K562 (cell line): ENCODE data around the gene PHKG2. TPM values are rescaled to one million over a fixed set of nuclear protein-coding genes. Genes with fewer than 3 reads are reported as not detected.

ENCODE experiments used
- BACH1 ChIP-seq: fragments of 200-800 bp; sonication (Bioruptor generic); IDR thresholded peaks from 2 replicates; pipeline ENCODE4 v1.6.1; 2016; ENCODE audit warnings: missing genetic modification characterization, missing compliant biosample characterization
- CEBPB ChIP-seq: fragments of 450-650 bp; IDR thresholded peaks from 2 replicates; pipeline ENCODE4 v1.6.1; 2016; ENCODE audit warnings: missing genetic modification characterization, missing compliant biosample characterization
- CREB3L1 ChIP-seq: fragments of 450-650 bp; IDR thresholded peaks from 2 replicates; pipeline ENCODE4 v1.6.1; 2014; ENCODE audit warnings: low read depth, mild to moderate bottlenecking, moderate library complexity, borderline replicate concordance
- DIDO1 ChIP-seq: fragments of 450-650 bp; IDR thresholded peaks from 2 replicates; pipeline ENCODE4 v1.6.1; 2016; ENCODE audit warnings: low read depth, missing biosample characterization, missing genetic modification characterization
- DNMT1 ChIP-seq: fragments of 450-650 bp; IDR thresholded peaks from 2 replicates; pipeline ENCODE4 v1.6.1; 2016; ENCODE audit warnings: antibody characterized with exemption, mild to moderate bottlenecking
- ESRRA ChIP-seq: fragments of 450-650 bp; IDR thresholded peaks from 2 replicates; pipeline ENCODE4 v1.6.1; 2014; ENCODE audit warnings: low read depth, mild to moderate bottlenecking, moderate library complexity, borderline replicate concordance
- ETV5 ChIP-seq: sonication (generic); formaldehyde crosslinking; IDR thresholded peaks from 2 replicates; pipeline ENCODE4 v1.4.0; 2020; ENCODE audit warnings: low read depth, mild to moderate bottlenecking, missing genetic modification reagents
- HINFP ChIP-seq: fragments of 450-650 bp; conservative IDR thresholded peaks from 2 replicates; pipeline ENCODE4 v1.6.1; 2016; ENCODE audit warnings: missing genetic modification characterization, low read depth, mild to moderate bottlenecking, control low read depth, missing compliant biosample characterization
- MCM2 ChIP-seq: fragments of 450-650 bp; IDR thresholded peaks from 2 replicates; pipeline ENCODE4 v1.6.1; 2017; ENCODE audit warnings: low read depth, mild to moderate bottlenecking
- NR2F6 ChIP-seq: fragments of 450-650 bp; formaldehyde crosslinking; IDR thresholded peaks from 2 replicates; pipeline ENCODE4 v1.4.0; 2020; ENCODE audit warnings: mild to moderate bottlenecking
- POLR2AphosphoS2 ChIP-seq: IDR thresholded peaks from 2 replicates; pipeline ENCODE4 v1.6.1; 2012; ENCODE audit warnings: low read length, improper control_type of control experiment
- TFE3 ChIP-seq: fragments of 450-650 bp; formaldehyde crosslinking; IDR thresholded peaks from 2 replicates; pipeline ENCODE4 v1.4.0; 2020; ENCODE audit warnings: mild to moderate bottlenecking, mixed read lengths
- TOE1 ChIP-seq, 2 experiments: fragments of 450-650 bp in 1 of 2; sonication (generic) in 1 of 2; formaldehyde crosslinking in 1 of 2; IDR thresholded peaks; 2 replicates each; pipeline versions ENCODE4 v1.7.1 to v1.8.0; 2016 to 2022; ENCODE audit warnings: borderline replicate concordance in 2 of 2, mild to moderate bottlenecking in 2 of 2, antibody characterized with exemption in 1 of 2, inconsistent platforms in 1 of 2, low read depth in 1 of 2, missing genetic modification reagents in 1 of 2, moderate library complexity in 1 of 2
- ZBED1 ChIP-seq: IDR thresholded peaks from 2 replicates; pipeline ENCODE4 v1.6.1; 2014
- ZMIZ1 ChIP-seq, 2 experiments: fragments of 150-350 bp in 1 of 2; IDR thresholded peaks; 2 replicates each; pipeline ENCODE4 v1.6.1; 2012 to 2016; ENCODE audit warnings: low read depth in 2 of 2, low read length in 2 of 2, mild to moderate bottlenecking in 1 of 2, moderate library complexity in 1 of 2
- ZNF586 ChIP-seq: fragments of 450-650 bp; formaldehyde crosslinking; conservative IDR thresholded peaks from 2 replicates; pipeline ENCODE4 v1.4.0; 2020; ENCODE audit warnings: mild to moderate bottlenecking, moderate library complexity
- ZNF778 ChIP-seq: fragments of 450-650 bp; formaldehyde crosslinking; IDR thresholded peaks from 2 replicates; pipeline ENCODE4 v1.4.0; 2020; ENCODE audit warnings: mild to moderate bottlenecking, moderate library complexity
- ZSCAN32 ChIP-seq: fragments of 450-650 bp; formaldehyde crosslinking; IDR thresholded peaks from 2 replicates; pipeline ENCODE4 v1.4.0; 2020; ENCODE audit warnings: mild to moderate bottlenecking, moderate library complexity
- polyA plus RNA-seq, 8 experiments: library from polyadenylated mRNA; depleted of rRNA in 4 of 8; stranded (reverse) in 5 of 8; unstranded in 3 of 8; fragments of >200 nt; fragmentation: Nextera tagmentation in 2 of 8; fragmentation: Illumina TruSeq in 1 of 8; extraction: Ambion mirVana in 2 of 8; extraction: Trizol in 1 of 8; gene quantifications; 2 replicates each; pipeline versions ENCODE4 v1.2.1 to v1.2.3, GENCODE V29; 2011 to 2014; ENCODE audit warnings: inconsistent platforms in 1 of 8, missing spikeins in 1 of 8
- total RNA-seq, 7 experiments: library from RNA; depleted of rRNA in 6 of 7; stranded (reverse); fragments of >200 nt in 6 of 7; fragmentation: Illumina TruSeq in 2 of 7; extraction: Trizol in 2 of 7; gene quantifications; 2 replicates each; pipeline versions ENCODE4 v1.2.1 to v1.2.3, GENCODE V29; 2011 to 2021; ENCODE audit warnings: low replicate concordance in 1 of 7

Gene PHKG2
- total and polyA plus RNA-seq, 9 of the 15 experiments (the other 6 are each of a cell fraction or from before 2014, with no cell fraction given): 5.8 to 54.2 (median 30.7) TPM

GRCh38 chr16:30761928-30762902 lies 14.0 kb downstream of the PHKG2 start, which contains the start of the genes CFAP119 and RNF40 (continued):
- no peak for TF ChIP-seq ZNF778 (CRISPR knock-in tag)
- peak; percentile 81 for TF ChIP-seq CEBPB (tag)
- TF ChIP-seq ZMIZ1 (IDR thresholded peaks at IDR 0.05; ENCODE audit: low read depth in 2 of 2, low read length in 2 of 2): no peak; a peak in 1 of 4 replicates
- no peak for TF ChIP-seq POLR2AphosphoS2
- TF ChIP-seq ESRRA: no peak
- no peak for TF ChIP-seq ZNF586 (CRISPR knock-in tag)
- TF ChIP-seq BACH1 (tag): no peak
- no peak for TF ChIP-seq ZSCAN32 (CRISPR knock-in tag)
- TF ChIP-seq TFE3: no peak
- peak; percentile 89 for TF ChIP-seq HINFP (tag)
- no peak for TF ChIP-seq DIDO1 (tag)
- TF ChIP-seq DNMT1: no peak
- TF ChIP-seq TOE1 (IDR thresholded peaks at IDR 0.05; ENCODE audit: borderline replicate concordance): no peak
- TF ChIP-seq TOE1 (CRISPR knock-in tag; IDR thresholded peaks at IDR 0.05; ENCODE audit: borderline replicate concordance, low read depth): no peak
- TF ChIP-seq CREB3L1: no peak
- TF ChIP-seq NR2F6 (CRISPR knock-in tag): no peak
- TF ChIP-seq MCM2: no peak
- TF ChIP-seq ETV5 (CRISPR knock-in tag): 0 out of 2 replicates have a peak, but pooled peaks have one; percentile 15
- no peak for TF ChIP-seq ZBED1
